ENCODE measurements around the gene ENOSF1.

ENOSF1 gene

DNA sequence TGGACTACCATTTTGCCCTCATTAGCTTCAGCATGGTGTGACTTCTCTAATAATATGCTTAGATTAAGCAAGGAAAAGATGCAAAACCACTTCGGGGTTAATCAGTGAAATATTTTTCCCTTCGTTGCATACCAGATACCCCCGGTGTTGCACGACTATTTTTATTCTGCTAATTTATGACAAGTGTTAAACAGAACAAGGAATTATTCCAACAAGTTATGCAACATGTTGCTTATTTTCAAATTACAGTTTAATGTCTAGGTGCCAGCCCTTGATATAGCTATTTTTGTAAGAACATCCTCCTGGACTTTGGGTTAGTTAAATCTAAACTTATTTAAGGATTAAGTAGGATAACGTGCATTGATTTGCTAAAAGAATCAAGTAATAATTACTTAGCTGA lies 38.7 kb downstream of the ENOSF1 start:
- TF ChIP-seq GATA1 (IDR thresholded peaks at IDR 0.05; ENCODE audit: low read depth, low read length) (no peak), POLR2A (IDR thresholded peaks at IDR 0.05; ENCODE audit: low read length) (no peak)
- no peak for DNase-seq

DNA sequence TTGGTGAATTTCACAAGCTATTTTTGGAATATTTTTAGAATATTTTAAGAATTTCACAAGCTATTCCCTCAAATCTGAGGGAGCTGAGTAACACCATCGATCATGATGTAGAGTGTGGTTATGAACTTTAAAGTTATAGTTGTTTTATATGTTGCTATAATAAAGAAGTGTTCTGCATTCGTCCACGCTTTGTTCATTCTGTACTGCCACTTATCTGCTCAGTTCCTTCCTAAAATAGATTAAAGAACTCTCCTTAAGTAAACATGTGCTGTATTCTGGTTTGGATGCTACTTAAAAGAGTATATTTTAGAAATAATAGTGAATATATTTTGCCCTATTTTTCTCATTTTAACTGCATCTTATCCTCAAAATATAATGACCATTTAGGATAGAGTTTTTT lies 39.1 kb downstream of the ENOSF1 start:
- TF ChIP-seq POLR2A (IDR thresholded peaks at IDR 0.05; ENCODE audit: low read length) (no peak), GATA1 (IDR thresholded peaks at IDR 0.05; ENCODE audit: low read depth, low read length) (no peak)
- no peak for DNase-seq

DNA sequence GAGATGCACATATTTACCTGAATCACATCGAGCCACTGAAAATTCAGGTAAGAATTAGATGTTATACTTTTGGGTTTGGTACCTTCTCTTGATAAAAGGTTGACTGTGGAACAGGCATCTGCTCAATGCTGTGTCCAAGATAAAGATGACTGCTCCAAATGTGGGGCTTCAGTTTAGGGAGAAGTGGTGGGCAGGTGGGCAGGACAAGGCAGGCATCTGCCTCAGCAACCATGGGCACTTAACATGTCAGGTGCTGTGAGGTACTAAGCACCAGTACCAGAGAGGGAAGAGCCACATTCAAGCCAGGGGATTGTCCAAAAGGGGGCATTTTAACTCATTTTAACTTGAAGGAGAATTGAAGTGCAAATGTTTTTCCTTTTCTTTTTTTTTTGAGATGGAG lies 41.0 kb downstream of the ENOSF1 start:
- no peak for DNase-seq
- TF ChIP-seq GATA1 (IDR thresholded peaks at IDR 0.05; ENCODE audit: low read depth, low read length), result no peak
- TF ChIP-seq POLR2A (IDR thresholded peaks at IDR 0.05; ENCODE audit: low read length), result no peak

DNA sequence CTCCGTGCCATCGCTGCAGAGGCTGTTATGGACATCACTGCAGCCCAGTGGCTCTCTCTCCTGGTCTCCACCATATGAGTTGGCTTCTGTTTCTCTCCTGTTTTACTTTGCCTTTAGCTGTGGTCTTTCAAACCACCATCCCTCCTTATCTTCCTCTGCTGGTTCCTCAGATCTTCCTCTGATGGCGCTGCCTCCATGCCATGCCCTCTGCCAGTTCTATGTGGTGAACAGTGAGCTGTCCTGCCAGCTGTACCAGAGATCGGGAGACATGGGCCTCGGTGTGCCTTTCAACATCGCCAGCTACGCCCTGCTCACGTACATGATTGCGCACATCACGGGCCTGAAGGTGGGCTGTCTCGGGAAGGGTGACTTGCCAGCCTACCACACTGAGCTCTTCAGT lies 41.9 kb downstream of the ENOSF1 start:
- no peak for TF ChIP-seq POLR2A (IDR thresholded peaks at IDR 0.05; ENCODE audit: low read length)
- no peak for TF ChIP-seq GATA1 (IDR thresholded peaks at IDR 0.05; ENCODE audit: low read depth, low read length)
- DNase-seq, result no peak

DNA sequence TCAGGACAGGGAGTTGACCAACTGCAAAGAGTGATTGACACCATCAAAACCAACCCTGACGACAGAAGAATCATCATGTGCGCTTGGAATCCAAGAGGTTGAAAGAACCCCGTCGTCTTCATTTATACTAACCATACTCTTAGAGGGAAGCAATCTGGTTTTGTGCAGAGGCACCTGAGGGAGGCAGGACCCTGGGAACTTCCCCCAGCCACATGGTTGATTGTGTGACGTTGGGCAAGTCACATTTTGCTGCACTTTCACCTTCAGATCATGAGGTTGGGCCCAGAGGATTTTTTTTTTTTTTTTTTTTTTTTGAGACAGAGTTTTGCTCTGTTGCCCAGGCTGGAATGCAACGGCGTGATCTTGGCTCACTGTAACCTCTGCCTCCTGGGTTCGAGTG lies 43.4 kb downstream of the ENOSF1 start:
- TF ChIP-seq GATA1 (IDR thresholded peaks at IDR 0.05; ENCODE audit: low read depth, low read length), result no peak
- no peak for TF ChIP-seq POLR2A (IDR thresholded peaks at IDR 0.05; ENCODE audit: low read length)
- DNase-seq, result no peak

DNA sequence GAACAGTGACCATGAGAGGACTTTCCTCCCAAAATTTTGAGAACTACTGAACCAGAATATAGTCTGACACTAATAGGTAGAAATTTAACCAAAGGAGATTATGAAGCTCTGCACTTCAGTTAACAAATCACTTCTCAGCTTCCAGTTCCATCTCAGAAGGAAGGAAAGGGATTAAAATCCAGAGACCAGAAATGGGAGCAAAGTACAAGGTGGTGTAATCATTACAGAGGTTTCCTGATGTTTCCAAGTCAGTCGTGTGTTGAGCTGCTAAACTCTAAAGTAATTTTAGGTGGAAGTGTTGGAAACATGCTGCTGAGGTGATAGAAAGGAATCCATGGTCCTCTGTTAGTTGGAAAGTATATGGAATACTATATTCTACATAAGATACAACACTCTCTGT lies 44.2 kb downstream of the ENOSF1 start:
- TF ChIP-seq GATA1 (IDR thresholded peaks at IDR 0.05; ENCODE audit: low read depth, low read length), result no peak
- TF ChIP-seq POLR2A (IDR thresholded peaks at IDR 0.05; ENCODE audit: low read length), result peak; percentile 25
- DNase-seq, result no peak

DNA sequence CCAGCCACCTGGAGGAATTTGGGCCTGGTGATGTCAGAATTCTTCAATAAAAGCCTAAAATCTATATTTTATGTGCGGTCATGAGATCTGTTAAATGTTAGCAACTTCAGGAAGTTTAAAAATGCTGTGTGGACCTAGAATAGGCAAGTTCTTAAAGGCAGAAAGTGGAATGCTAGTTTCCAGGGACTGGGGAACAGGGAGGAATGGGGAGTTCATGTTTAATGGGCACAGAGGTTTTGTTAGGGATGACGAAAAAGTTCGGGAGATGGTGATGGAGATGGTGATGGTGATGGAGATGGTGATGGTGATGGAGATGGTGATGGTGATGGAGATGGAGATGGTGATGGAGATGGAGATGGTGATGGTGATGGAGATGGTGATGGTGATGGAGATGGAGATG lies 45.8 kb downstream of the ENOSF1 start:
- no peak for DNase-seq
- TF ChIP-seq POLR2A (IDR thresholded peaks at IDR 0.05; ENCODE audit: low read length), result no peak
- no peak for TF ChIP-seq GATA1 (IDR thresholded peaks at IDR 0.05; ENCODE audit: low read depth, low read length)

DNA sequence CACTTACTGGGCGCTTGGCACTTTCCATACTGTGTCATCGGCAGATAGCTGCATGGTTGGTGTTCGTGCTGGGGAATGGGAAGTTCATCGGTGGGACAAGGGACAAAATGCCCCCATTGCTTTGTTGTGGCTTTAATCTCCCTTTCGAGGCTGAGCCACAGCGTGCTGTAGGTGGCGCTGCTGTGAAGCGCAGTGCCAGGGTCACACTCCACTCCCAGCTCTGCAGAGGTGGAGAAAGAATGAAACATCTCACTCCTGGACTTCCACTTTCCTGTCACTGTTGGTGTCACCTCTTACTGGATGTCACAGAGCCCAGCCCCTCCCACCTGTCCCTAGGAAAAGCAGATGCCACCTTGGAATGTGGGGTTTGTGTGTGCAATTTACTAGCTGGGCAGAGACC lies 46.3 kb downstream of the ENOSF1 start:
- DNase-seq, result peak; percentile 49 to 55
- TF ChIP-seq GATA1 (IDR thresholded peaks at IDR 0.05; ENCODE audit: low read depth, low read length), result no peak
- TF ChIP-seq POLR2A (IDR thresholded peaks at IDR 0.05; ENCODE audit: low read length), result no peak

DNA sequence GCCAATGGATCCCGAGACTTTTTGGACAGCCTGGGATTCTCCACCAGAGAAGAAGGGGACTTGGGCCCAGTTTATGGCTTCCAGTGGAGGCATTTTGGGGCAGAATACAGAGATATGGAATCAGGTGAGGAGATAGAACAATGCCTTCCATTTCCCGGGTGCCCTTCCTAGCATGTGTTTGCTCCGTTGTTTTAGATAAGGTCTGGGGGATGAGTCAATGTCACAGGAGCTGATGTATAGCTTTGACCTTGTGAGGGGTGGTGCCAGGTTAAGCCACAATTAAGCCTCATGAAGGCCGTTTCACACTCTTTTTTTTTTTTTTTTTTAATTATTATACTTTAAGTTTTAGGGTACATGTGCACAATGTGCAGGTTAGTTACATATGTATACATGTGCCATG lies 50.2 kb downstream of the ENOSF1 start:
- TF ChIP-seq POLR2A (IDR thresholded peaks at IDR 0.05; ENCODE audit: low read length) (no peak), GATA1 (IDR thresholded peaks at IDR 0.05; ENCODE audit: low read depth, low read length) (no peak)
- no peak for DNase-seq

DNA sequence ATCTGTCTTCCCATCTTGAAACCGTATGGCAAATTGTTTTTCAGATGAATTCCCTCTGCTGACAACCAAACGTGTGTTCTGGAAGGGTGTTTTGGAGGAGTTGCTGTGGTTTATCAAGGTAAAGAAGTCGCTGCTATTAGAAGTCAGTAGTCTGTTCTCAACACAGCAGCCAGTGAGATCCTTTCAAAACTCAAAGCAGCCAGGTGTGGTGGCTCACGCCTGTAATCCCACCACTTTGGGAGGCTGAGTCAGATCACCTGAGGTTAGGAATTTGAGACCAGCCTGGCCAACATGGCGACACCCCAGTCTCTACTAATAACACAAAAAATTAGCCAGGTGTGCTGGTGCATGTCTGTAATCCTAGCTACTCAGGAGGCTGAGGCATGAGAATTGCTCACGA lies 52.8 kb downstream of the ENOSF1 start:
- no peak for TF ChIP-seq GATA1 (IDR thresholded peaks at IDR 0.05; ENCODE audit: low read depth, low read length)
- no peak for TF ChIP-seq POLR2A (IDR thresholded peaks at IDR 0.05; ENCODE audit: low read length)
- DNase-seq, result no peak

DNA sequence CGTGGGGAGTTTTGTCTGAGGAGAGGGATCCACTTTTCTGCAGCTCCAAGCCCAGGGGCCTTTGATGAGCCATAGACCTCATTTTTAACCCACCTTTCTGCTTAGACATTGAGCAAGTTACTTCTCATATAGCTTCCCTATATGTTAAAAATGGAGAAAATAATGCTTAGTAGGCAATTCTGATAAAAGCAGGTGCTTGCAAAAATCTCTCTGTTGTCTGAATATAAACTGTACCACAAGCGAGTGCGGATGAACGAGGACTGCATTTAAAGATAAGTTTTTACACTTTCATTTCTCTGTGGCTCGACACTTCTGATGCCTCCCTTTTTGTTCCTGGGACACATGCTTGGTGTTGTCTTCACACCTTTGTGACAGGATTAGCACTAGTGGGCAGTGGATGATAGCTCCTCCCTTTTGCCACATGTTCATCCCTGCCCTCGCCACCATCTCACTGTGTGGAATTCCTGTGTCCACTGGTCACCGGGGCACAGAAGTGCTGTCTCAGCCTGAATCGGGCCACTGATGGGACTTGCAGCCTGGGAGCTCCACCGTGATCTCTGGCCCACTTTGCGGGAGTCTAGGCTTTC lies 53.4 kb downstream of the ENOSF1 start:
- no peak for TF ChIP-seq GATA1 (IDR thresholded peaks at IDR 0.05; ENCODE audit: low read depth, low read length)
- TF ChIP-seq POLR2A (IDR thresholded peaks at IDR 0.05; ENCODE audit: low read length), result no peak
- peak in 1 of 2 experiments; percentile 63 for DNase-seq

DNA sequence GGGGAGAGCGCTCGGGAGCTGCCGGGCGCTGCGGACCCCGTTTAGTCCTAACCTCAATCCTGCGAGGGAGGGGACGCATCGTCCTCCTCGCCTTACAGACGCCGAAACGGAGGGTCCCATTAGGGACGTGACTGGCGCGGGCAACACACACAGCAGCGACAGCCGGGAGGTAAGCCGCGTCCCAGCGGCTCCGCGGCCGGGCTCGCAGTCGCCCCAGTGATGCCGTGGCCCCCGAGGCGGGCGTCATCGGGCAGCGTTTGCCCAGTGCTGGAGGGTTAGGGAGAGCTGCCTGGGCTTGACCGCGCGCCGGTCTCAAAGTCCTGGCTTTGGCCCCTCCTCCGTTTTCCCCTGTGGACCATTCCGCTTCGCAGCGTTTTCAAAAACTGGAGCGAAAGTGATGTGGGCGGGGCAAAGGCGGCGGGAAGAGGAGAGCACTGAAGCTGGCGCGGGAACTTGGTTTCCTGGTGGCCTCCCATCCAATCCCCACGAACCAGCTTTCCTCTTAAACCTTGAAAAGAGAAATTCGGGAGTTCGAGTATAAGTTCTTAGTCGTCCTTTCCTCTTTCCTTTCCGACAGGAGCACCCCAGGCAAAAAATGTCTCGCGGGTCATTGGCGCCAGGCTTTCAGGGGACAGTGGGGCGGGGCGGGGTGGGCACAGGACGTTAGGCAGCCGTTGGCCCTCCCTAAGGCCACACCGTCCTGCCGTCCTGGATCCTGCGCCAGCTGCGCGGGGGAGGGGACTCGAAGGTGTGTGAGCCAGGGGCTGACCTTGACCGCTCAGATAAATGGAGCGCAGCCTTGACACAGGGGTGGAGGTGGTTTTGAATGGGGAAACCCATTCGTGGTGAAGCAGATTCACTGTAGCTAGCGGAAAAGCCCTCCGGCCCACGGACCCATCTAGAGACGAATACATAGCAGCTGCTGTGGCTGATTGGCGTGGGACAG lies 54.2 kb downstream of the ENOSF1 start:
- no peak for TF ChIP-seq GATA1 (IDR thresholded peaks at IDR 0.05; ENCODE audit: low read depth, low read length)
- peak; percentile 91 for TF ChIP-seq POLR2A (IDR thresholded peaks at IDR 0.05; ENCODE audit: low read length)
- DNase-seq, result peak; percentile 95 to 96

DNA sequence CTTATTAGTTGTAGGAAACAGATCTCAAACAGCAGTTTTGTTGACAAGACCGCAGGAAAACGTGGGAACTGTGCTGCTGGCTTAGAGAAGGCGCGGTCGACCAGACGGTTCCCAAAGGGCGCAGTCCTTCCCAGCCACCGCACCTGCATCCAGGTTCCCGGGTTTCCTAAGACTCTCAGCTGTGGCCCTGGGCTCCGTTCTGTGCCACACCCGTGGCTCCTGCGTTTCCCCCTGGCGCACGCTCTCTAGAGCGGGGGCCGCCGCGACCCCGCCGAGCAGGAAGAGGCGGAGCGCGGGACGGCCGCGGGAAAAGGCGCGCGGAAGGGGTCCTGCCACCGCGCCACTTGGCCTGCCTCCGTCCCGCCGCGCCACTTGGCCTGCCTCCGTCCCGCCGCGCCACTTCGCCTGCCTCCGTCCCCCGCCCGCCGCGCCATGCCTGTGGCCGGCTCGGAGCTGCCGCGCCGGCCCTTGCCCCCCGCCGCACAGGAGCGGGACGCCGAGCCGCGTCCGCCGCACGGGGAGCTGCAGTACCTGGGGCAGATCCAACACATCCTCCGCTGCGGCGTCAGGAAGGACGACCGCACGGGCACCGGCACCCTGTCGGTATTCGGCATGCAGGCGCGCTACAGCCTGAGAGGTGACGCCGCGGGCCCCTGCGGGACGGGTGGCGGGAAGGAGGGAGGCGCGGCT lies 55.0 kb downstream of the ENOSF1 start, which contains the start of gene TYMS:
Gene TYMS, plus strand, starts transcription at position 343 of the 690 bp plus-strand sequence. Its CDS starts 90 bp downstream, at position 433.
- peak; percentile 84 to 90 for DNase-seq
- TF ChIP-seq POLR2A (IDR thresholded peaks at IDR 0.05; ENCODE audit: low read length) (no peak), GATA1 (IDR thresholded peaks at IDR 0.05; ENCODE audit: low read depth, low read length) (no peak)

DNA sequence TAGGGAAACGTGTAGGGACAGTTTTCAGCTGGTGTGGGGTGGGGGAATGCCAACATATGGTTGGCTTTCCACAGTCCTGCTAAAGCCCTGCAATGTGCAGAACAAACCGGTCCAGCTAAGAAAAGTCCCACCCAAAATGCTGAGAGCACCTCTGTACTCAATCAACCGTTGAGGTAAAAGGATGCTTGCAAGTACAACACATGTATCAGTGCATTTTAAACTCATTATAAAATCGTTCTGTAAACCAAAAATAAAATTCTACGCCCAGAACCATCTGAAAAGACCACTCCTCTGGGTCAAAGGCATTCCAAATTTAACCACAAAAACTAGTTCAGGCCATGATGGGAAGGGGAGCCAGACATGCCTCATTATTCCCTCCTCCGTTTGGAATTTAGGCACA lies 57.0 kb downstream of the ENOSF1 start:
- no peak for DNase-seq
- TF ChIP-seq POLR2A (IDR thresholded peaks at IDR 0.05; ENCODE audit: low read length) (no peak), GATA1 (IDR thresholded peaks at IDR 0.05; ENCODE audit: low read depth, low read length) (no peak)
